ENCODE measurements around the gene OR52H1.

DNA sequence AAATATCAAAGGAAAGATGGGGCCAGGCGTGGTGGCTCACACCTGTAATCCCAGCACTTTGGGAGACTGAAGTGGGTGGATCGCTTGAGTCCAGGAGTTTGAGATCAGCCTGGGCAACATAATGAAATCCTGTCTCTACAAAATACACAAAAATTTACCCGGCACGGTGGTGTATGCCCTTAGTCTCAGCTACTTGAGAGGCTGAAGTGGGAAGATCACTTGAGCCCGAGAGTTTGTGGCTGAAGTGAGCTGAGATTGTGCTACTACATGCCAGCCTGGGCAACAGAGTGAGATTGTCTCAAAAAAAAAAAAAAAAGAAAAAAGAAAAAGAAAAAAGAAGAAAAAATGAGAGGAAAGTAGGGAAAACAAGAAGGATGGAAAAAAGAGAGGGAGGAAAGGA is 44.3 kb upstream of the OR52H1 start:
- TF ChIP-seq EZH2 (IDR thresholded peaks at IDR 0.05; ENCODE audit: borderline replicate concordance, low read depth, low read length) = no peak
- no peak for TF ChIP-seq JUN (IDR thresholded peaks at IDR 0.05; ENCODE audit: borderline replicate concordance, low read depth, low read length)
- TF ChIP-seq JUN (CRISPR knock-in tag; IDR thresholded peaks at IDR 0.05; ENCODE audit: borderline replicate concordance) = no peak
